Fibroblast of skin of left biceps (primary cell): ENCODE results near the gene ZC3H18.

Experiments
- DNase-seq, 2 experiments: peaks; one replicate each; pipeline ENCODE4 v3.0.0-alpha.2; 2013; ENCODE audit warnings: low read depth in 2 of 2

Gene ZC3H18

GRCh38 chr16:88623858-88624257 is 53.7 kb downstream of the ZC3H18 start:
- DNase-seq = no peak

GRCh38 chr16:88624481-88624880 is 54.3 kb downstream of the ZC3H18 start:
- no peak for DNase-seq

- no peak for DNase-seq
Measured at GRCh38 chr16:88624977-88625576, 54.9 kb downstream of the ZC3H18 start.

- DNase-seq = no peak
Measured at GRCh38 chr16:88626646-88627045, 56.4 kb downstream of the ZC3H18 start.

- no peak for DNase-seq
Measured at GRCh38 chr16:88627531-88628411, 57.6 kb downstream of the ZC3H18 start.

GRCh38 chr16:88628512-88628974 is 58.3 kb downstream of the ZC3H18 start:
- no peak for DNase-seq

- no peak for DNase-seq
Measured at GRCh38 chr16:88629835-88630234, 59.6 kb downstream of the ZC3H18 start.

GRCh38 chr16:88630433-88630832 is 60.2 kb downstream of the ZC3H18 start:
- DNase-seq = no peak

- DNase-seq = no peak
Measured at GRCh38 chr16:88630941-88631340, 60.7 kb downstream of the ZC3H18 start.

GRCh38 chr16:88631384-88631783 is 61.2 kb downstream of the ZC3H18 start:
- no peak for DNase-seq

- no peak for DNase-seq
Measured at GRCh38 chr16:88631920-88632586, 61.9 kb downstream of the ZC3H18 start.

- DNase-seq = no peak
Measured at GRCh38 chr16:88632587-88632930, 62.4 kb downstream of the ZC3H18 start.

GRCh38 chr16:88633684-88634140 is 63.5 kb downstream of the ZC3H18 start:
- DNase-seq = no peak

- no peak for DNase-seq
Measured at GRCh38 chr16:88634141-88634993, 64.2 kb downstream of the ZC3H18 start.

- DNase-seq = no peak
Measured at GRCh38 chr16:88634994-88635670, 64.9 kb downstream of the ZC3H18 start.

GRCh38 chr16:88635671-88636319 is 65.6 kb downstream of the ZC3H18 start:
- DNase-seq = no peak

- no peak for DNase-seq
Measured at GRCh38 chr16:88636488-88637265, 66.5 kb downstream of the ZC3H18 start.

GRCh38 chr16:88638323-88639230 is 68.4 kb downstream of the ZC3H18 start, which contains the start of gene IL17C:
IL17C (plus strand) TSS chr16:88638572; CDS start chr16:88638642, 70 bp downstream.
- no peak for DNase-seq
